ENCODE data around the gene DPP10. TPM values are rescaled to one million over a fixed set of nuclear protein-coding genes. Genes with fewer than 3 reads are reported as not detected.

DPP10 gene
- total and polyA plus RNA-seq, 2 of the 13 experiments (the other 11 are each of a cell fraction or from before 2014, with no cell fraction given) = 0.95 to 1.7 TPM

DNA sequence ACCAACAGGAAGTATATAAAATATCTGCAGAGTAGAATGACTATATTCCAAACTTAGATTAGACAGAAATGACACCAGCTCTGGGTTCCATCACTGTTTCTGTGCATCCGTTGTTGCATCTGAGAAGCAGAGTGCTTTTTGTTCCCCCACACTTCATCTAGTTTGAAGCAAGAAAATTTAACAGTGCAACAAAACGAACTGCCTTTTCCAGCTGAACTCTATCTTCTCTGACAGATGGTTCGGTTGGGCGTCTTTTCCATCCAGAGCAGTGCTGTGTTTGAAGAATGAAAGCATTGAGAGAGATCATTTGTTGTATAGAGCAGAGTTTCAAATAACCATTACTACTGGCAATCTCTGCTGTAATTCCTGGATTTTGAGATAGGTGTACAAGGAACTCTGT lies 757.5 kb downstream of the DPP10 start (continued):
- no peak for TF ChIP-seq ZNF142 (CRISPR knock-in tag; IDR thresholded peaks at IDR 0.05)
- TF ChIP-seq HNRNPK (IDR thresholded peaks at IDR 0.05; ENCODE audit: low read depth, low read length, poor library complexity, severe bottlenecking) = no peak
- TF ChIP-seq, protein P1, sequence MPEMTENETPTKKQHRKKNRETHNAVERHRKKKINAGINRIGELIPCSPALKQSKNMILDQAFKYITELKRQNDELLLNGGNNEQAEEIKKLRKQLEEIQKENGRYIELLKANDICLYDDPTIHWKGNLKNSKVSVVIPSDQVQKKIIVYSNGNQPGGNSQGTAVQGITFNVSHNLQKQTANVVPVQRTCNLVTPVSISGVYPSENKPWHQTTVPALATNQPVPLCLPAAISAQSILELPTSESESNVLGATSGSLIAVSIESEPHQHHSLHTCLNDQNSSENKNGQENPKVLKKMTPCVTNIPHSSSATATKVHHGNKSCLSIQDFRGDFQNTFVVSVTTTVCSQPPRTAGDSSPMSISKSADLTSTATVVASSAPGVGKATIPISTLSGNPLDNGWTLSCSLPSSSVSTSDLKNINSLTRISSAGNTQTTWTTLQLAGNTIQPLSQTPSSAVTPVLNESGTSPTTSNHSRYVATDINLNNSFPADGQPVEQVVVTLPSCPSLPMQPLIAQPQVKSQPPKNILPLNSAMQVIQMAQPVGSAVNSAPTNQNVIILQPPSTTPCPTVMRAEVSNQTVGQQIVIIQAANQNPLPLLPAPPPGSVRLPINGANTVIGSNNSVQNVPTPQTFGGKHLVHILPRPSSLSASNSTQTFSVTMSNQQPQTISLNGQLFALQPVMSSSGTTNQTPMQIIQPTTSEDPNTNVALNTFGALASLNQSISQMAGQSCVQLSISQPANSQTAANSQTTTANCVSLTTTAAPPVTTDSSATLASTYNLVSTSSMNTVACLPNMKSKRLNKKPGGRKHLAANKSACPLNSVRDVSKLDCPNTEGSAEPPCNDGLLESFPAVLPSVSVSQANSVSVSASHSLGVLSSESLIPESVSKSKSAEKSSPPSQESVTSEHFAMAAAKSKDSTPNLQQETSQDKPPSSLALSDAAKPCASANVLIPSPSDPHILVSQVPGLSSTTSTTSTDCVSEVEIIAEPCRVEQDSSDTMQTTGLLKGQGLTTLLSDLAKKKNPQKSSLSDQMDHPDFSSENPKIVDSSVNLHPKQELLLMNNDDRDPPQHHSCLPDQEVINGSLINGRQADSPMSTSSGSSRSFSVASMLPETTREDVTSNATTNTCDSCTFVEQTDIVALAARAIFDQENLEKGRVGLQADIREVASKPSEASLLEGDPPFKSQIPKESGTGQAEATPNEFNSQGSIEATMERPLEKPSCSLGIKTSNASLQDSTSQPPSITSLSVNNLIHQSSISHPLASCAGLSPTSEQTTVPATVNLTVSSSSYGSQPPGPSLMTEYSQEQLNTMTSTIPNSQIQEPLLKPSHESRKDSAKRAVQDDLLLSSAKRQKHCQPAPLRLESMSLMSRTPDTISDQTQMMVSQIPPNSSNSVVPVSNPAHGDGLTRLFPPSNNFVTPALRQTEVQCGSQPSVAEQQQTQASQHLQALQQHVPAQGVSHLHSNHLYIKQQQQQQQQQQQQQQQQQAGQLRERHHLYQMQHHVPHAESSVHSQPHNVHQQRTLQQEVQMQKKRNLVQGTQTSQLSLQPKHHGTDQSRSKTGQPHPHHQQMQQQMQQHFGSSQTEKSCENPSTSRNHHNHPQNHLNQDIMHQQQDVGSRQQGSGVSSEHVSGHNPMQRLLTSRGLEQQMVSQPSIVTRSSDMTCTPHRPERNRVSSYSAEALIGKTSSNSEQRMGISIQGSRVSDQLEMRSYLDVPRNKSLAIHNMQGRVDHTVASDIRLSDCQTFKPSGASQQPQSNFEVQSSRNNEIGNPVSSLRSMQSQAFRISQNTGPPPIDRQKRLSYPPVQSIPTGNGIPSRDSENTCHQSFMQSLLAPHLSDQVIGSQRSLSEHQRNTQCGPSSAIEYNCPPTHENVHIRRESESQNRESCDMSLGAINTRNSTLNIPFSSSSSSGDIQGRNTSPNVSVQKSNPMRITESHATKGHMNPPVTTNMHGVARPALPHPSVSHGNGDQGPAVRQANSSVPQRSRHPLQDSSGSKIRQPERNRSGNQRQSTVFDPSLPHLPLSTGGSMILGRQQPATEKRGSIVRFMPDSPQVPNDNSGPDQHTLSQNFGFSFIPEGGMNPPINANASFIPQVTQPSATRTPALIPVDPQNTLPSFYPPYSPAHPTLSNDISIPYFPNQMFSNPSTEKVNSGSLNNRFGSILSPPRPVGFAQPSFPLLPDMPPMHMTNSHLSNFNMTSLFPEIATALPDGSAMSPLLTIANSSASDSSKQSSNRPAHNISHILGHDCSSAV (CRISPR knock-in tag; IDR thresholded peaks at IDR 0.05; ENCODE audit: borderline replicate concordance) = no peak
- TF ChIP-seq ZNF44 (CRISPR knock-in tag; IDR thresholded peaks at IDR 0.05) = no peak
- TF ChIP-seq, protein P2, sequence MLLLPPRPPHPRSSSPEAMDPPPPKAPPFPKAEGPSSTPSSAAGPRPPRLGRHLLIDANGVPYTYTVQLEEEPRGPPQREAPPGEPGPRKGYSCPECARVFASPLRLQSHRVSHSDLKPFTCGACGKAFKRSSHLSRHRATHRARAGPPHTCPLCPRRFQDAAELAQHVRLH (CRISPR knock-in tag; IDR thresholded peaks at IDR 0.05; ENCODE audit: borderline replicate concordance, low read depth) = no peak
- TF ChIP-seq, protein P3, sequence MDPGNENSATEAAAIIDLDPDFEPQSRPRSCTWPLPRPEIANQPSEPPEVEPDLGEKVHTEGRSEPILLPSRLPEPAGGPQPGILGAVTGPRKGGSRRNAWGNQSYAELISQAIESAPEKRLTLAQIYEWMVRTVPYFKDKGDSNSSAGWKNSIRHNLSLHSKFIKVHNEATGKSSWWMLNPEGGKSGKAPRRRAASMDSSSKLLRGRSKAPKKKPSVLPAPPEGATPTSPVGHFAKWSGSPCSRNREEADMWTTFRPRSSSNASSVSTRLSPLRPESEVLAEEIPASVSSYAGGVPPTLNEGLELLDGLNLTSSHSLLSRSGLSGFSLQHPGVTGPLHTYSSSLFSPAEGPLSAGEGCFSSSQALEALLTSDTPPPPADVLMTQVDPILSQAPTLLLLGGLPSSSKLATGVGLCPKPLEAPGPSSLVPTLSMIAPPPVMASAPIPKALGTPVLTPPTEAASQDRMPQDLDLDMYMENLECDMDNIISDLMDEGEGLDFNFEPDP (CRISPR knock-in tag; conservative IDR thresholded peaks at IDR 0.05) = no peak
- TF ChIP-seq MIXL1 (CRISPR knock-in tag; IDR thresholded peaks at IDR 0.05) = no peak
- no peak for TF ChIP-seq YEATS2 (CRISPR knock-in tag; IDR thresholded peaks at IDR 0.05; ENCODE audit: borderline replicate concordance)
- TF ChIP-seq ZNF263 (CRISPR knock-in tag; IDR thresholded peaks at IDR 0.05) = no peak
- TF ChIP-seq THAP8 (CRISPR knock-in tag; IDR thresholded peaks at IDR 0.05; ENCODE audit: borderline replicate concordance) = no peak

Data from HepG2 (cell line).